ENCODE results near the gene NOS3. TPM values are rescaled to one million over a fixed set of nuclear protein-coding genes. Genes with fewer than 3 reads are reported as not detected.
A peak's percentile ranks its signal among the peaks of the same experiment; 100 is the strongest.

Gene NOS3
- total RNA-seq, 1 experiment from 2014 or later = 0.30 TPM

- no peak overlapping the region for H3K27ac Mint-ChIP-seq (ENCODE audit: low read depth, unreplicated experiment)
- POLR2A ChIA-PET = no interaction called here
- peaks cover 14% of the 10 kb centered on the region for H3K4me1 Mint-ChIP-seq (ENCODE audit: insufficient read depth, unreplicated experiment)
Measured at GRCh38 chr7:150977382-150978125, 13.3 kb upstream of the NOS3 start.

GRCh38 chr7:150978126-150978789, 12.6 kb upstream of the NOS3 start, which contains the start of gene KCNH2:
TSS of gene KCNH2 (minus strand) at chr7:150978321. CDS start at chr7:150977913, 408 bp downstream.
- POLR2A ChIA-PET = interaction anchor here (0.5 kb wide), 1 partner anchor 138 kb away, joined by 3 read pairs; no protein-coding TSS in a partner anchor
- no peaks in the 10 kb centered on the region for H3K9me3 Mint-ChIP-seq (ENCODE audit: unreplicated experiment)
- H3K27me3 Mint-ChIP-seq (ENCODE audit: insufficient read depth, unreplicated experiment) = peaks cover 64% of the 10 kb centered on the region

More at GRCh38 chr7:150977382-150978125, 13.3 kb upstream of the NOS3 start:
- Mint-ChIP-seq H3K4me3 (ENCODE audit: unreplicated experiment) (peak overlapping the region; percentile 39), H3K27me3 (ENCODE audit: insufficient read depth, unreplicated experiment) (peaks cover 57% of the 10 kb centered on the region), H3K36me3 (ENCODE audit: insufficient read depth, unreplicated experiment) (no peaks in the 10 kb centered on the region), H3K9me3 (ENCODE audit: unreplicated experiment) (no peaks in the 10 kb centered on the region)
- TF ChIP-seq CTCF (IDR thresholded peaks at IDR 0.05; ENCODE audit: unreplicated experiment) = no peak
- no peak for DNase-seq (ENCODE audit: unreplicated experiment)
- BruUV-seq (replicated peaks) = no TSS peak
- intact Hi-C loops (cut with micrococcal nuclease) = no loop called here
- CTCF ChIA-PET = interaction anchor here (0.9 to 1.6 kb wide), 5 partner anchors 7 to 79 kb away, joined by 3 to 7 read pairs (median 5); no protein-coding TSS in a partner anchor

GRCh38 chr7:150979713-150980390, 11.0 kb upstream of the NOS3 start:
- no TSS peak for BruUV-seq (replicated peaks)
- ChIA-PET CTCF (interaction anchor here (0.7 to 1.1 kb wide), 4 partner anchors 17 to 201 kb away, joined by 3 to 12 read pairs (median 4); no protein-coding TSS in a partner anchor), POLR2A (interaction anchor here (0.6 to 0.8 kb wide), 2 partner anchors 14 to 101 kb away, joined by 3 read pairs; partner anchors contain the start of gene FASTK)
- H3K9me3 Mint-ChIP-seq (ENCODE audit: unreplicated experiment) = no peaks in the 10 kb centered on the region
- no peak overlapping the region for H3K27ac Mint-ChIP-seq (ENCODE audit: low read depth, unreplicated experiment)
- no peaks in the 10 kb centered on the region for H3K36me3 Mint-ChIP-seq (ENCODE audit: insufficient read depth, unreplicated experiment)
- DNase-seq (ENCODE audit: unreplicated experiment) = no peak
- intact Hi-C loops (cut with micrococcal nuclease) = no loop called here
- peaks cover 66% of the 10 kb centered on the region for H3K27me3 Mint-ChIP-seq (ENCODE audit: insufficient read depth, unreplicated experiment)
- no peak overlapping the region for H3K4me3 Mint-ChIP-seq (ENCODE audit: unreplicated experiment)
- peaks cover 14% of the 10 kb centered on the region for H3K4me1 Mint-ChIP-seq (ENCODE audit: insufficient read depth, unreplicated experiment)
- TF ChIP-seq CTCF (IDR thresholded peaks at IDR 0.05; ENCODE audit: unreplicated experiment) = no peak

More at GRCh38 chr7:150978126-150978789, 12.6 kb upstream of the NOS3 start, which contains the start of gene KCNH2:
- Mint-ChIP-seq H3K4me3 (ENCODE audit: unreplicated experiment) (peak within 1 kb of the TSS; percentile 47), H3K4me1 (ENCODE audit: insufficient read depth, unreplicated experiment) (peaks cover 14% of the 10 kb centered on the region), H3K36me3 (ENCODE audit: insufficient read depth, unreplicated experiment) (no peaks in the 10 kb centered on the region), H3K27ac (ENCODE audit: low read depth, unreplicated experiment) (no peak within 1 kb of the TSS)
- DNase-seq (ENCODE audit: unreplicated experiment) = no peak
- CTCF ChIA-PET = interaction anchor here (0.9 to 1.4 kb wide), 4 partner anchors 8 to 80 kb away, joined by 3 to 6 read pairs (median 4); no protein-coding TSS in a partner anchor
- BruUV-seq (replicated peaks) = no TSS peak
- intact Hi-C loops (cut with micrococcal nuclease) = no loop called here
- no peak for TF ChIP-seq CTCF (IDR thresholded peaks at IDR 0.05; ENCODE audit: unreplicated experiment)

Measured in MCF 10A (cell line).